ENCODE measurements around the gene XCL2. TPM values are rescaled to one million over a fixed set of nuclear protein-coding genes. Genes with fewer than 3 reads are reported as not detected.

The XCL2 gene
- total RNA-seq, 1 donor from 2014 or later = not detected

- no peak overlapping the region for H3K4me3 ChIP-seq (ENCODE audit: low read depth, low read length)
- TF ChIP-seq CTCF (conservative IDR thresholded peaks at IDR 0.05; ENCODE audit: low read depth, low read length) = no peak
- no peak for DNase-seq (ENCODE audit: low read depth)
Observed at GRCh38 chr1:168568346-168568745, 24.5 kb upstream of the XCL2 start.

GRCh38 chr1:168567568-168567967, 23.8 kb upstream of the XCL2 start:
- no peak overlapping the region for H3K4me3 ChIP-seq (ENCODE audit: low read depth, low read length)
- TF ChIP-seq CTCF (conservative IDR thresholded peaks at IDR 0.05; ENCODE audit: low read depth, low read length) = no peak
- DNase-seq (ENCODE audit: low read depth) = no peak

- DNase-seq (ENCODE audit: low read depth) = no peak
- no peak for TF ChIP-seq CTCF (conservative IDR thresholded peaks at IDR 0.05; ENCODE audit: low read depth, low read length)
- no peak overlapping the region for H3K4me3 ChIP-seq (ENCODE audit: low read depth, low read length)
Observed at GRCh38 chr1:168567007-168567406, 23.2 kb upstream of the XCL2 start.

- DNase-seq (ENCODE audit: low read depth) = no peak
- no peak for TF ChIP-seq CTCF (conservative IDR thresholded peaks at IDR 0.05; ENCODE audit: low read depth, low read length)
- no peak overlapping the region for H3K4me3 ChIP-seq (ENCODE audit: low read depth, low read length)
Observed at GRCh38 chr1:168565825-168566224, 22.0 kb upstream of the XCL2 start.

- TF ChIP-seq CTCF (conservative IDR thresholded peaks at IDR 0.05; ENCODE audit: low read depth, low read length) = no peak
- DNase-seq (ENCODE audit: low read depth) = no peak
- no peak overlapping the region for H3K4me3 ChIP-seq (ENCODE audit: low read depth, low read length)
Observed at GRCh38 chr1:168561989-168562388, 18.2 kb upstream of the XCL2 start.

- DNase-seq (ENCODE audit: low read depth) = no peak
- H3K4me3 ChIP-seq (ENCODE audit: low read depth, low read length) = no peak overlapping the region
- TF ChIP-seq CTCF (conservative IDR thresholded peaks at IDR 0.05; ENCODE audit: low read depth, low read length) = no peak
Observed at GRCh38 chr1:168560370-168560769, 16.6 kb upstream of the XCL2 start.

- no peak for TF ChIP-seq CTCF (conservative IDR thresholded peaks at IDR 0.05; ENCODE audit: low read depth, low read length)
- DNase-seq (ENCODE audit: low read depth) = no peak
- H3K4me3 ChIP-seq (ENCODE audit: low read depth, low read length) = no peak overlapping the region
Observed at GRCh38 chr1:168556647-168557046, 12.8 kb upstream of the XCL2 start.

Measured in epithelial cell of proximal tubule (primary cell).